GM19238 (cell line): ENCODE results near the gene DNAJC2.
"Not testable (repeated sequence)": the region's sequence is repeated elsewhere in the genome, so short reads cannot be mapped to it uniquely, and the experiment has no call there.

Source experiments
- DNase-seq: peaks from one replicate; pipeline ENCODE4 v3.0.0; 2011; ENCODE audit warnings: low spot score; ENCODE audit not compliant: insufficient read length

DNAJC2 gene

GRCh38 chr7:103266229-103266628 lies 78.3 kb downstream of the DNAJC2 start:
- not testable (repeated sequence) for DNase-seq

GRCh38 chr7:103264054-103264453 lies 80.5 kb downstream of the DNAJC2 start:
- not testable (repeated sequence) for DNase-seq
